C4-2B (cell line): ENCODE results near the gene PRICKLE1.

Source experiments
- ZFX ChIP-seq: fragments of 450-650 bp; IDR thresholded peaks from 2 replicates; pipeline ENCODE4 v1.6.1; 2017
- TF ChIP-seq, protein P1 (sequence below): fragments of 450-650 bp; conservative IDR thresholded peaks from 2 replicates; pipeline ENCODE4 v1.5.1; 2017; ENCODE audit warnings: mild to moderate bottlenecking

DNA sequence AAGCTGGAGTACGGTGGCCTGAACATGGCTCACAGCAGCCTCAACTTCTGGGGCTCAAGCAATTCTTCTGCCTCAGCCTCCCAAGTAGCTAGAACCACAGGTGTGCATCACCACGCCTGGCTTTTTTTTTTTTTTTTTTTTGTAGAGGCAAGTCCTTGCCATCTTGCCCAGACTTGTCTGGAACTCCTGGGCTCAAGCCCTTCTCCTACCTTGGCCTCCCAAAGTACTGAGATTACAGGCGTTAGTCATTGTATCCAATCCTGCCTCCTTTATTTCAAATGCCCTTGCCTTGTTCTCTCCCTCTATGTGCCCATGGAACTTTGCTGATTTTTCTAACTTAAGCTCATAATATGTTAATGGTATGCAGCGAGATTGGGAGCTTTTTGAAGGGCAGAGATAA lies 49.2 kb upstream of the PRICKLE1 start:
- TF ChIP-seq, protein P1, sequence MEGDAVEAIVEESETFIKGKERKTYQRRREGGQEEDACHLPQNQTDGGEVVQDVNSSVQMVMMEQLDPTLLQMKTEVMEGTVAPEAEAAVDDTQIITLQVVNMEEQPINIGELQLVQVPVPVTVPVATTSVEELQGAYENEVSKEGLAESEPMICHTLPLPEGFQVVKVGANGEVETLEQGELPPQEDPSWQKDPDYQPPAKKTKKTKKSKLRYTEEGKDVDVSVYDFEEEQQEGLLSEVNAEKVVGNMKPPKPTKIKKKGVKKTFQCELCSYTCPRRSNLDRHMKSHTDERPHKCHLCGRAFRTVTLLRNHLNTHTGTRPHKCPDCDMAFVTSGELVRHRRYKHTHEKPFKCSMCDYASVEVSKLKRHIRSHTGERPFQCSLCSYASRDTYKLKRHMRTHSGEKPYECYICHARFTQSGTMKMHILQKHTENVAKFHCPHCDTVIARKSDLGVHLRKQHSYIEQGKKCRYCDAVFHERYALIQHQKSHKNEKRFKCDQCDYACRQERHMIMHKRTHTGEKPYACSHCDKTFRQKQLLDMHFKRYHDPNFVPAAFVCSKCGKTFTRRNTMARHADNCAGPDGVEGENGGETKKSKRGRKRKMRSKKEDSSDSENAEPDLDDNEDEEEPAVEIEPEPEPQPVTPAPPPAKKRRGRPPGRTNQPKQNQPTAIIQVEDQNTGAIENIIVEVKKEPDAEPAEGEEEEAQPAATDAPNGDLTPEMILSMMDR, result no peak
- TF ChIP-seq ZFX, result no peak
